Memory B cell (primary cell): ENCODE data around the gene CROCC2.

Source experiments
- ATAC-seq: fragments of 150-1000 bp; cut with Tn5 transposase; 2 replicates; pipeline ENCODE4 v1.10.0; 2021; ENCODE audit warnings: low read depth, mild to moderate bottlenecking, moderate library complexity
- DNase-seq, 2 donors: peaks; one replicate each; pipeline ENCODE4 v3.0.0; 2022; ENCODE audit warnings: low spot score in 2 of 2
- H3K27ac Mint-ChIP-seq: one replicate; pipeline ENCODE4 v1.8.0; 2022; ENCODE audit warnings: mild to moderate bottlenecking, moderate library complexity, mixed read lengths
- H3K27me3 Mint-ChIP-seq: one replicate; pipeline ENCODE4 v1.8.0; 2022; ENCODE audit warnings: mixed read lengths
- H3K36me3 Mint-ChIP-seq: one replicate; pipeline ENCODE4 v1.8.0; 2022; ENCODE audit warnings: mild to moderate bottlenecking, mixed read lengths
- H3K4me1 Mint-ChIP-seq: one replicate; pipeline ENCODE4 v1.8.0; 2022; ENCODE audit warnings: mixed read lengths
- H3K4me3 Mint-ChIP-seq: one replicate; pipeline ENCODE4 v1.8.0; 2022; ENCODE audit warnings: mild to moderate bottlenecking, moderate library complexity, mixed read lengths
- H3K9me3 Mint-ChIP-seq: one replicate; pipeline ENCODE4 v1.8.0; 2022; ENCODE audit warnings: mixed read lengths

Gene CROCC2

DNA sequence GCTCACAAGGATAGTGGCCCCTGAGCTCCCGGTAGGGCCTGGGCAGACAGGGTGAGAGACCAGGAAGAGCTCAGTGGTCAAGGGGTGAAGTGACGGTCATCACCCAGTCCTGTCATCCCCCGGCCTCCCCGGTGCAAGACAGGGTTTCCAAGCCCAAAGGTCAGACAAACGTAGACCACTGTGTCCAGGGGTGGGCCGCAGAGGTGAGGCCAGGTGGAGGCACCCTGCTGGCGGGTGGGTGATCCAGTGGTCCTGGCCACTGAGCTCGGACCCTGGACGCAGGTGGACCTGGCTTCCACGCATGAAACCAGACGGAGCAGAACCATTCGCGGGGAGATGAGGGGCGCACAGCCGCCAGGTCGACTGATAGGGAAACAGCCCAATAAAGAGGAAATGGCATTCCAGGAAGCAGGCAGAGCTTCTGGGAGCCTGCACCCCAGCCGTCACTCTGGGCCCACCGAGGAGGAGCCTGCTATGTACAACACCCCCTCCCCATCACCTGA, 77.9 kb downstream of the CROCC2 start:
- no peaks in the 10 kb centered on the region for H3K36me3 Mint-ChIP-seq
- peaks cover 12% of the 10 kb centered on the region for H3K27me3 Mint-ChIP-seq
- no peak overlapping the region for H3K27ac Mint-ChIP-seq
- no peak for DNase-seq
- peaks cover 7% of the 10 kb centered on the region for H3K4me1 Mint-ChIP-seq
- H3K9me3 Mint-ChIP-seq: no peaks in the 10 kb centered on the region
- H3K4me3 Mint-ChIP-seq: no peak overlapping the region
- no peak for ATAC-seq

DNA sequence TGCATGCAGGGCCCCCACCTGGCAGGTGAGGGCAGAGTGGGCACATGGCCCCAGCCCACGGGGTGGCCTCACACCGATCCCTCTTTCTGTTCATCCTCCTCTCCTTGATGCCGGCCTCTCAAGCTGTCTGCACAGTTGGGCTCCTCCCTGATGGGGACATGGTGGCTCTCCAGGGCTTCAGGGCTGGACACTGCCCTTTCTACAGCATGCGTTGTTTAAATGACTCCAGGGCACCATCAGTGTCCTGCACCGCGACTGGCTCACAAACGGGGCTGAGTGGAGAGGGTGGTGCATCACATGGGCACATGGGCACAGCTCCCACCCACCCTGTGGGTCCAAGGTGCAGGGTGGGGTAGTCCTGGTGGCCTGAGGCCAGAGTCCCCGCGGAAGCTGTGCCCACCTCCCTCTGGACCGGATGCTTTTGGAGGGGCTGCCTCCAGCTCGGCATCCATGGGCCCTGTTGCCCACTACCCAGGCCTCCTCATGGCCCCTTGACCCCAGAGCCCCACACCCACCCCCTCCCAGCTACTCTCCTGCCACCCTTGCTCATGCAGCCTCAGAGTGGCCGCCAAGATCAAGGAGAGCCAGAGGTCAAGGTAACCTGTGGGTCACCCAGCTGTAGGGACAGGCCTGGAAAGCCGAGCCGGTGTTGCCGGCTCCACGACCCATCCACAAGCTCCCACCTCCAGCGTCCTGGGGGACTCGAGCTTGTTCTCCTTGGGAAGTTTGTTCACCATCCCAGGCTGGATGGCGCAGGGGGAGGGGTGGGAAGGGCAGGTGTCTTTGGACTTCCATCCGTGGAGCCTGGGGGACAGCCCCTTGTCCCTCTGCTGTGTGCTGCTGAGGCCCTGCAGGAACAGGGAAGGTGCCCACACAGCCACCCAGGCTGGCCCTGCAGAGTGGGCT, 80.0 kb downstream of the CROCC2 start:
- Mint-ChIP-seq H3K36me3 (no peaks in the 10 kb centered on the region), H3K4me1 (peaks cover 9% of the 10 kb centered on the region), H3K27ac (peak overlapping the region; percentile 71), H3K27me3 (peaks cover 12% of the 10 kb centered on the region), H3K4me3 (no peak overlapping the region), H3K9me3 (no peaks in the 10 kb centered on the region)
- no peak for DNase-seq
- ATAC-seq: no peak

DNA sequence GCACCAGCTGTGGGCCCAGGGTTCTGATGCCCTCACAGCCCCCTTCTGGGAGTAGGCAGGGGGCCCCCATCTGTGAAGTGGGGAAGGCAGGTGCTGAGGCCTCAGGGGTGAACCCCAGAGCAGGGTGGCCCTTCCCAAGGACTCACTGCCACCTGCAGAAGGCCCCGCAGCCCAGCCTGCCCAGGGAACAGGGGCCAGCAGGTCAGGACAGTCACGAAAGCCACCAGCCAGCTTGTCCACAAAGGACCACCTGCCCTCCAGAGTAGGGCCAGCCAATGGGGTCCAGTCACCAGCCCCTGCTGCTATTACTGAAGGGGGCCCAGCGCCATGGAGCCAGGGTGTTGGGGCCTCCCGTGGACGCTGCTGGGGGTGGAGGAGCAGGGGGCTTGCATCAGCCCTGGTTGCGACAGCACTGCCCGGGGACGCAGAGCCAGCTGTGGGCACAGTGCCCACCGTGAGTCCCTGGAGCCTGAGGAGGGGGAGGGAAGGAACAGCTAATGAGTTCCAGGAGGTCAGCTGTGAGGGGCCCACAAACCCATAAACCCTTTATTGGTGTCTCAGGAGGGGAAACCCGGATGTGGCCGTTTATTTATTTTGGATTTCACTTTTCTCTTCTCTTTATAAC, 80.8 kb downstream of the CROCC2 start:
- H3K4me1 Mint-ChIP-seq: peaks cover 9% of the 10 kb centered on the region
- H3K9me3 Mint-ChIP-seq: no peaks in the 10 kb centered on the region
- no peaks in the 10 kb centered on the region for H3K36me3 Mint-ChIP-seq
- peaks cover 10% of the 10 kb centered on the region for H3K27me3 Mint-ChIP-seq
- H3K4me3 Mint-ChIP-seq: no peak overlapping the region
- H3K27ac Mint-ChIP-seq: no peak overlapping the region
- ATAC-seq (no peak), DNase-seq (no peak)

DNA sequence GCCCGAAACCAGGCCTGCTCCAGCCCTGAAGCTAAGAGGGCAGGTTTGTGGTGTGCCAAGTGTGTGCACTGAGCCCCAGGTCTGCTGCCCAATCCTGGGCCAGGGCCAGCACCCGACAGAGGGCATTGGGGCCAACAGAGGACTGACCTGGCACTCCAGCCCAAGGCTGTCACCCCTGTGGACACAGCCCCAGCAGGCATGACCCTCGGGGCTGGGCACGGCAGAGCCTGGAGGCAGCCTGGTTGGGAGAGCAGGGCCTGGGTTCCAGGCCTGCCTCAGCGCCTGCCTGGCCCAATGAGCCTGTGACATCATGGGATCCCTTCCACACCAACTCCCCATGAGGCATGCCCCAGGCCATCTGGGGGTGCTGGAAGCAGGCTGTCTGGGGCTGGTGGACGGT, 81.5 kb downstream of the CROCC2 start:
- Mint-ChIP-seq H3K9me3 (no peaks in the 10 kb centered on the region), H3K27ac (no peak overlapping the region), H3K4me1 (peaks cover 9% of the 10 kb centered on the region), H3K4me3 (no peak overlapping the region), H3K27me3 (peaks cover 13% of the 10 kb centered on the region), H3K36me3 (no peaks in the 10 kb centered on the region)
- no peak for DNase-seq
- ATAC-seq: no peak

- no peak for DNase-seq
- Mint-ChIP-seq H3K4me1 (peaks cover 5% of the 10 kb centered on the region), H3K36me3 (no peaks in the 10 kb centered on the region)
These were observed 82.0 kb downstream of the CROCC2 start for GRCh38 chr2:240988146-240988545.

GRCh38 chr2:240988571-240989271, 82.6 kb downstream of the CROCC2 start:
- DNase-seq (no peak), ATAC-seq (no peak)
- H3K27ac Mint-ChIP-seq: no peak overlapping the region
- H3K36me3 Mint-ChIP-seq: no peaks in the 10 kb centered on the region
- peaks cover 4% of the 10 kb centered on the region for H3K4me1 Mint-ChIP-seq
- no peaks in the 10 kb centered on the region for H3K9me3 Mint-ChIP-seq
- peaks cover 10% of the 10 kb centered on the region for H3K27me3 Mint-ChIP-seq
- H3K4me3 Mint-ChIP-seq: no peak overlapping the region

More at GRCh38 chr2:240988146-240988545, 82.0 kb downstream of the CROCC2 start:
- peaks cover 10% of the 10 kb centered on the region for H3K27me3 Mint-ChIP-seq
- no peak overlapping the region for H3K4me3 Mint-ChIP-seq
- no peak for ATAC-seq
- H3K27ac Mint-ChIP-seq: no peak overlapping the region
- no peaks in the 10 kb centered on the region for H3K9me3 Mint-ChIP-seq

- no peak overlapping the region for H3K27ac Mint-ChIP-seq
- no peaks in the 10 kb centered on the region for H3K36me3 Mint-ChIP-seq
These were observed 83.5 kb downstream of the CROCC2 start for GRCh38 chr2:240989451-240990265.

DNA sequence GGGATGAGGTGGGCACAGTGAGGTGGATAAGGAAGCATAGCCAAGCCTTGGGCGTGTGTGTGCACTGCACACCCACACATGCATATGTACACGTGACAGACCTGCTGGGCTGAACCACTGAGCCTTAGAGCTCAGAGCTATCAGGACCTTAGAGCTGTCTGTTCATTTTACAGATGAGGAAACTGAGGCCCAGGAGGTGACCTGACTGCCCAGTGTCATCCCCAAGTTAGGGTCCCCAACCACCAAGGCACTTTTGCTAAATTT, 84.1 kb downstream of the CROCC2 start:
- H3K36me3 Mint-ChIP-seq: no peaks in the 10 kb centered on the region
- H3K27ac Mint-ChIP-seq: no peak overlapping the region
- DNase-seq (no peak), ATAC-seq (peak; percentile 44)
- H3K9me3 Mint-ChIP-seq: no peaks in the 10 kb centered on the region
- H3K27me3 Mint-ChIP-seq: peaks cover 10% of the 10 kb centered on the region
- peaks cover 2% of the 10 kb centered on the region for H3K4me1 Mint-ChIP-seq
- H3K4me3 Mint-ChIP-seq: no peak overlapping the region

More at GRCh38 chr2:240989451-240990265, 83.5 kb downstream of the CROCC2 start:
- H3K9me3 Mint-ChIP-seq: no peaks in the 10 kb centered on the region
- H3K27me3 Mint-ChIP-seq: peaks cover 10% of the 10 kb centered on the region
- peaks cover 2% of the 10 kb centered on the region for H3K4me1 Mint-ChIP-seq
- no peak for DNase-seq
- ATAC-seq: peak; percentile 42
- no peak overlapping the region for H3K4me3 Mint-ChIP-seq

DNA sequence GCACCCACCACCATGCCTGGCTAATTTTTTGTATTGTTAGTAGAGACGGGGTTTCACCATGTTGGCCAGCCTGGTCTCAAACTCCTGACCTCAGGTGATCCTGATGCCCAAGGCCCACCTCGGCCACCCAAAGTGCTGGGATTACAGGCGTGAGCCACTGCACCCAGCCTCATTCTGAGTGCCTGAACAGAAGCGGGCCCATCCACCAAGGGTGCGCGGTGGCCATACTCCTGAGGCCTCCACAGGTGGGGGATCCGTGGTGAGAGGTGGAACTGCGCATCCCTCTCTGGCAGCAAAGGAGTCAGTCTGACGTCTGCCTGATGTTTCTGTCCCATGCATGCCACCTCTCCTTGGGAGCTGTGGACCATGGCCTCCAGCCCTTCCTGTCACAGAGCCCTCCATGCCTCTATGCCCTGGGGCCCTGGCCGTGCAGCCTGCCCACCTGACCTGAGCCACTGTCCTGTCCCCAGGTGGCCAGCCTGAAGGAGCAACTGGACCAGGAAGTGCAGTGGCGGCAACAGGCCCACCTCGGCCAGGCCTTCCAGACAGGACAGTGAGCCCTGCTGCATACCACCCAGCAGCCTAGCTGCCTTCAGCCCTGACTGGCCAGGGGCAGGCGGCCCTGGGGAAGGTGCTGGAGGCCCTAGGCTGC, 84.7 kb downstream of the CROCC2 start:
- DNase-seq (no peak), ATAC-seq (no peak)
- Mint-ChIP-seq H3K27me3 (peaks cover 6% of the 10 kb centered on the region), H3K36me3 (no peaks in the 10 kb centered on the region), H3K4me3 (no peak overlapping the region), H3K4me1 (peaks cover 2% of the 10 kb centered on the region), H3K27ac (no peak overlapping the region), H3K9me3 (no peaks in the 10 kb centered on the region)

DNA sequence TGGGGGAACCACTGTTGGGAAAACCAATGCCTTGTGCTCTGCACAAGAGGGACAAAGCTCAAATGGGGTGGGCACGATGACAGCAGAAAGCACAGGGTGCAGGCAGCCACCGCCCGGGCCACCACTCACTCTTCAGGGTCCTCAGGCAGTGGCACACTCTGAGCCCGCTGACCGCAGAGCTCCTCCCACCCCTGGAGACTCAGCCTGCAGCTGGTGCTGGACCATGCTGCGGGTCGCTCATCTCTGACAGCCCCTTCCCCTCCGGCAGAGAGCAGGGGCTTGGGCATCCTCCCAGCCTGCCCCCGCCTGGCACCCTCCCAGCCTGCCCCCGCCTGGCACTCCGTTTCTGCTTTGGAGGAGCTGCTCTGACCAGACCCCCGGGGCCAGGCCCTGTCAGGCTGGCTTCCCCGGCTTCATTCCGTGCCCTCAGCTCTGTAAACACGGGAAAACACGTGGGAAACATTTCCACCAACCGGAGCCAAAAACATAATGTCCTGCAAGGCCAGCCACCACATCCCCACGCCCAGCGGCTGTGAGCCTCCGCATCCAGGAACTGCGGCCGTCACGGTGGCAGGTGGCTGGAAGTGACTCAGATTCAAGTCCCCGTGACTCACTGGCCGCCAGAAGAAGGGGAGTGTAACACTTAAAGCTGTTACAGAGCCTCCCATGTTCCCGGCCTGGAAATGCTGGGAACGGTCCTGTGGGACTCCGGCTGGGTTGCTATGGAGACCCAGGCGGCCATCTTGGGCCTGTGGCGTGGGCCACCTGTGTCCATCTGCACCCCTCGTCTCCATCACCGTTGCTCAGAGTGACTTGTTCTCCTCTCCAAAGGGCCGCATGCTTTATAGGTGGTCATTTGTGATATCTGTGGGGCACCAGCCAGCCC, 85.5 kb downstream of the CROCC2 start:
- Mint-ChIP-seq H3K4me1 (peaks cover 2% of the 10 kb centered on the region), H3K27me3 (peaks cover 7% of the 10 kb centered on the region), H3K36me3 (no peaks in the 10 kb centered on the region), H3K27ac (no peak overlapping the region), H3K4me3 (no peak overlapping the region), H3K9me3 (no peaks in the 10 kb centered on the region)
- DNase-seq (no peak), ATAC-seq (no peak)

GRCh38 chr2:240992572-240993291, 86.6 kb downstream of the CROCC2 start:
- Mint-ChIP-seq H3K27ac (no peak overlapping the region), H3K27me3 (peaks cover 12% of the 10 kb centered on the region), H3K36me3 (no peaks in the 10 kb centered on the region), H3K4me3 (no peak overlapping the region), H3K9me3 (no peaks in the 10 kb centered on the region), H3K4me1 (peaks cover 2% of the 10 kb centered on the region)
- DNase-seq: no peak
- no peak for ATAC-seq
